Caco-2 (cell line): ENCODE results near the gene CNTN5. TPM values are rescaled to one million over a fixed set of nuclear protein-coding genes. Genes with fewer than 3 reads are reported as not detected.

Experiments used
- BruUV-seq: library from RNA; stranded (reverse); fragments of 400-500 nt; replicated peaks from 2 replicates; lab custom pipeline; 2021; lab: Mats Ljungman, UMichigan
- CTCF ChIA-PET: fragments of 300-600 bp; sonication (Branson Sonifier 250); formaldehyde crosslinking; loops from one replicate; lab custom pipeline; 2022; ENCODE audit warnings: antibody characterized with exemption; lab: Charles Lee
- POLR2A ChIA-PET: fragments of 300-600 bp; sonication (Branson Sonifier 250); formaldehyde crosslinking; loops from one replicate; lab custom pipeline; 2022; ENCODE audit warnings: antibody characterized with exemption; lab: Charles Lee
- DNase-seq, 2 experiments: peaks; one replicate each; pipeline versions ENCODE4 v3.0.0 to v3.0.0-alpha.2; 2020 to 2022
- H3K27me3 ChIP-seq: replicated peaks from 2 replicates; pipeline ENCODE4 v1.6.0; 2011; ENCODE audit warnings: low read length; ENCODE audit not compliant: control insufficient read depth, insufficient read depth
- H3K36me3 ChIP-seq: 2 replicates; pipeline ENCODE4 v1.5.1; 2011; ENCODE audit warnings: low read length; ENCODE audit not compliant: control insufficient read depth, insufficient read depth
- H3K4me1 ChIP-seq: fragments of 250-450 bp; sonication (Bioruptor Pico); 2 replicates; pipeline ENCODE4 v1.5.1; 2020; ENCODE audit warnings: mild to moderate bottlenecking
- H3K4me3 ChIP-seq: 2 replicates; pipeline ENCODE4 v1.5.1; 2011; ENCODE audit warnings: low read depth, mild to moderate bottlenecking, control low read depth, low read length
- H3K9me3 ChIP-seq: fragments of 250-450 bp; sonication (Bioruptor Pico); 2 replicates; pipeline ENCODE4 v1.5.1; 2020; ENCODE audit warnings: mild to moderate bottlenecking, moderate library complexity
- H3K27ac Mint-ChIP-seq: one replicate; pipeline ENCODE4 v1.8.0; 2022; ENCODE audit warnings: mixed read lengths; ENCODE audit not compliant: unreplicated experiment
- H3K27me3 Mint-ChIP-seq: one replicate; pipeline ENCODE4 v1.8.0; 2022; ENCODE audit warnings: mixed read lengths; ENCODE audit not compliant: insufficient read depth, unreplicated experiment
- H3K36me3 Mint-ChIP-seq: one replicate; pipeline ENCODE4 v1.8.0; 2022; ENCODE audit warnings: mild to moderate bottlenecking, mixed read lengths; ENCODE audit not compliant: insufficient read depth, unreplicated experiment
- H3K4me1 Mint-ChIP-seq: one replicate; pipeline ENCODE4 v1.8.0; 2022; ENCODE audit warnings: low read depth, mixed read lengths; ENCODE audit not compliant: unreplicated experiment
- H3K4me3 Mint-ChIP-seq: one replicate; pipeline ENCODE4 v1.8.0; 2022; ENCODE audit warnings: mild to moderate bottlenecking, moderate library complexity, mixed read lengths; ENCODE audit not compliant: unreplicated experiment
- H3K9me3 Mint-ChIP-seq: one replicate; pipeline ENCODE4 v1.8.0; 2022; ENCODE audit warnings: mixed read lengths; ENCODE audit not compliant: unreplicated experiment
- intact Hi-C: fragments of 100-400 bp; cut with micrococcal nuclease; formaldehyde crosslinking; loops from one replicate; pipeline ENCODE4 v1.10.0; 2022; ENCODE audit not compliant: unreplicated experiment
- total RNA-seq: library from RNA; stranded (reverse); gene quantifications from 2 replicates; pipeline ENCODE4 v1.2.3, GENCODE V29; 2022
- TF ChIP-seq, protein P1 (sequence below), 2 experiments: fragments of 200-600 bp in 1 of 2; IDR thresholded peaks; 1 replicate in 1 of 2; 2 replicates in 1 of 2; pipeline versions ENCODE4 v1.5.1 to v1.8.0; 2011 to 2022; ENCODE audit warnings: antibody characterized with exemption in 1 of 2, control low read depth in 1 of 2, inconsistent platforms in 1 of 2, low read depth in 1 of 2, low read length in 1 of 2, mild to moderate bottlenecking in 1 of 2, moderate library complexity in 1 of 2; ENCODE audit not compliant: insufficient read depth in 1 of 2, severe bottlenecking in 1 of 2, unreplicated experiment in 1 of 2

The CNTN5 gene
- total RNA-seq, 1 experiment from 2014 or later: 1.00 TPM

DNA sequence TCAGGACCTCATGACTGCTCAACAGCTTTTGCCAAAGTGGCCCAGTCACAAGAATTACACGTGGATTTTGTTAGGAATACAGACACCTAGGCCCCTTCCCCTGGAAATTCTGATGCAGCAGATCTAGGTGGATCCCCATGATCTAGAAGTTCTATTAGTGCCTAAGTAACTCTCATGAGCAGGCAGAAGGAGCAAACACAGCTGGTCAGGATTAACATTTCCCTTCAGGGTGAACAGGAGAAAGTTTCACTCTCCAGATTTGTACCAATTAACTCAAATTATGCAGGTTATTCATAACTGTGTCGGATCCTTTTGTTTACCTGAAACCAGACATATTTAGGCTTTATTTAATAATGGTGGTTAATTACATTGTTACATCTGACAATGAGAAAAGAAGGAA is 1072.9 kb downstream of the CNTN5 start:
- intact Hi-C loops: no loop called here

DNA sequence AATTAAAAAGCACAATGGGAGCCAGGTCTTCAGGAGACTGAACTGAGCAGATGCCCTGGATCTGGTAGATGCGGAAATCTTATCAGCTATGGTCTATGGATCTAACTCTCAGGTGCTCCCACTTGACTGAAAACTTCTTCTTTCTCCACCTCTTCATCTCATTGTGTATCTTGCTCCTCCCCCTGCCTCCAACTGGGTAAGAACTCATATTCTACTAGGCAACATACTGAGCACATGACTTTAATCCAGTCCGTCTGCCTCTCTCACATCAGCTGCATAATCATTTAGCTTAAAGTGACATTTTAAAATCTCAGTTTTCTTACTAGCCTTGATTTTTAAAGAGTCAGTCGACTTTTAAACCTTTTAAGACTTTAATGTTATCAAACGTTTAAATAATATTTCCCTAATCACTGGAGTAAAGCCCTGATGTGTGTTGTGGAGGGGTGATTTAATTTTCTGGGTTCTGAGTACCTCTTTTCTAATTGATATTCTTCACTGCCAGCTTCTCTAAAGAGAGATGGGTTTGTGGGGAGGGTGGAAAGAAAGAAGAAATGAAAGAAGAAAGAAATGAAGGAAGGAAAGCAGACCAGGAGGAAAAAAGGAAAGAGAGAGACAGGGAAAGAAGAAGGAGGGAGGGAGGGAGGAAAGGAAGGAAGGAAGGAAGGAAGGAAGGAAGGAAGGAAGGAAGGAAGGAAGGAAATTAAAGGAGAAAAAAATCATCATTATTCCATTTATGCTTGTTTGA is 1073.5 kb downstream of the CNTN5 start:
- ChIA-PET POLR2A (no interaction called here), CTCF (no interaction called here)
- Histone ChIP-seq H3K27me3 (no peaks in the 10 kb centered on the region), H3K36me3 (no peaks in the 10 kb centered on the region), H3K4me1 (no peaks in the 10 kb centered on the region), H3K4me3 (no peak overlapping the region), H3K9me3 (no peaks in the 10 kb centered on the region)
- intact Hi-C loops: no loop called here
- H3K9me3 Mint-ChIP-seq: no peaks in the 10 kb centered on the region
- no peak overlapping the region for H3K4me3 Mint-ChIP-seq
- no peaks in the 10 kb centered on the region for H3K4me1 Mint-ChIP-seq
- TF ChIP-seq, protein P1, sequence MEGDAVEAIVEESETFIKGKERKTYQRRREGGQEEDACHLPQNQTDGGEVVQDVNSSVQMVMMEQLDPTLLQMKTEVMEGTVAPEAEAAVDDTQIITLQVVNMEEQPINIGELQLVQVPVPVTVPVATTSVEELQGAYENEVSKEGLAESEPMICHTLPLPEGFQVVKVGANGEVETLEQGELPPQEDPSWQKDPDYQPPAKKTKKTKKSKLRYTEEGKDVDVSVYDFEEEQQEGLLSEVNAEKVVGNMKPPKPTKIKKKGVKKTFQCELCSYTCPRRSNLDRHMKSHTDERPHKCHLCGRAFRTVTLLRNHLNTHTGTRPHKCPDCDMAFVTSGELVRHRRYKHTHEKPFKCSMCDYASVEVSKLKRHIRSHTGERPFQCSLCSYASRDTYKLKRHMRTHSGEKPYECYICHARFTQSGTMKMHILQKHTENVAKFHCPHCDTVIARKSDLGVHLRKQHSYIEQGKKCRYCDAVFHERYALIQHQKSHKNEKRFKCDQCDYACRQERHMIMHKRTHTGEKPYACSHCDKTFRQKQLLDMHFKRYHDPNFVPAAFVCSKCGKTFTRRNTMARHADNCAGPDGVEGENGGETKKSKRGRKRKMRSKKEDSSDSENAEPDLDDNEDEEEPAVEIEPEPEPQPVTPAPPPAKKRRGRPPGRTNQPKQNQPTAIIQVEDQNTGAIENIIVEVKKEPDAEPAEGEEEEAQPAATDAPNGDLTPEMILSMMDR (IDR thresholded peaks at IDR 0.05; ENCODE audit: insufficient read depth in 1 of 2, low read depth in 1 of 2, low read length in 1 of 2, severe bottlenecking in 1 of 2, unreplicated experiment in 1 of 2): no peak
- no peaks in the 10 kb centered on the region for H3K36me3 Mint-ChIP-seq
- no peak for DNase-seq
- H3K27ac Mint-ChIP-seq: no peak overlapping the region
- no TSS peak for BruUV-seq
- peaks cover 3% of the 10 kb centered on the region for H3K27me3 Mint-ChIP-seq

More for the DNA sequence above, 1072.9 kb downstream of the CNTN5 start:
- BruUV-seq: no TSS peak
- Mint-ChIP-seq H3K27me3 (peaks cover under 1% of the 10 kb centered on the region), H3K4me1 (no peaks in the 10 kb centered on the region), H3K36me3 (no peaks in the 10 kb centered on the region), H3K27ac (no peak overlapping the region), H3K9me3 (no peaks in the 10 kb centered on the region), H3K4me3 (no peak overlapping the region)
- H3K9me3 ChIP-seq: no peaks in the 10 kb centered on the region
- no peaks in the 10 kb centered on the region for H3K27me3 ChIP-seq
- H3K4me1 ChIP-seq: no peaks in the 10 kb centered on the region
- H3K4me3 ChIP-seq: no peak overlapping the region
- TF ChIP-seq, protein P1 (IDR thresholded peaks at IDR 0.05; ENCODE audit: insufficient read depth in 1 of 2, low read depth in 1 of 2, low read length in 1 of 2, severe bottlenecking in 1 of 2, unreplicated experiment in 1 of 2): no peak
- H3K36me3 ChIP-seq: no peaks in the 10 kb centered on the region
- no peak for DNase-seq
- ChIA-PET POLR2A (no interaction called here), CTCF (no interaction called here)

DNA sequence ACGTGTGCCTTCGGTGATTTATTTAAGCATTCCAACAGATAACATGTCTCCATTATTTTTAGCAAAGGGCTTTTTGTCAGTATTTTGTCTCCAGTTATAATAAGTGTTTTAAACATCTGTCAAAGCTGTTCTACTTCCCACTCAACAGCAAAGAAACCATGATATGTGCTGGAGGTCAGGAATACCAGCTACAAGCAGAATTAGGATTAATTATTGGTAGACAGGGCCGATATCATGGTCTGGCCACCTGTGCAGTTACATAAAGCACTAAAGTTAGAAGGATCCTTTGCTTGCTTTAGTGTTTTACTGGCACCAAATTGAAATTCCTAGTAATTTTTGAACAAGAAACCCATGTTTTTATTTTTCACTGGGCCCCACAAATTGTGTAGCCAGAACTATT is 1075.1 kb downstream of the CNTN5 start:
- H3K27me3 ChIP-seq: no peaks in the 10 kb centered on the region
- H3K4me1 Mint-ChIP-seq: no peaks in the 10 kb centered on the region

More for the DNA sequence above, 1075.1 kb downstream of the CNTN5 start:
- H3K4me3 Mint-ChIP-seq: no peak overlapping the region
- H3K4me3 ChIP-seq: no peak overlapping the region
- no peaks in the 10 kb centered on the region for H3K36me3 ChIP-seq
- H3K27me3 Mint-ChIP-seq: peaks cover 3% of the 10 kb centered on the region
- BruUV-seq: no TSS peak
- H3K4me1 ChIP-seq: no peaks in the 10 kb centered on the region
- ChIA-PET POLR2A (no interaction called here), CTCF (no interaction called here)
- H3K36me3 Mint-ChIP-seq: no peaks in the 10 kb centered on the region
- intact Hi-C loops: no loop called here
- no peak overlapping the region for H3K27ac Mint-ChIP-seq
- TF ChIP-seq, protein P1 (IDR thresholded peaks at IDR 0.05; ENCODE audit: insufficient read depth in 1 of 2, low read depth in 1 of 2, low read length in 1 of 2, severe bottlenecking in 1 of 2, unreplicated experiment in 1 of 2): no peak
- H3K9me3 ChIP-seq: no peaks in the 10 kb centered on the region
- no peaks in the 10 kb centered on the region for H3K9me3 Mint-ChIP-seq
- DNase-seq: no peak
